DMS79 (cell line): ENCODE data around the gene ERICH4.
"Not testable (repeated sequence)": the region's sequence is repeated elsewhere in the genome, so short reads cannot be mapped to it uniquely, and the experiment has no call there.

Experiments used
- DNase-seq: peaks from one replicate; lab custom pipeline; 2025; lab: John Stamatoyannopoulos, UW

The ERICH4 gene

DNA sequence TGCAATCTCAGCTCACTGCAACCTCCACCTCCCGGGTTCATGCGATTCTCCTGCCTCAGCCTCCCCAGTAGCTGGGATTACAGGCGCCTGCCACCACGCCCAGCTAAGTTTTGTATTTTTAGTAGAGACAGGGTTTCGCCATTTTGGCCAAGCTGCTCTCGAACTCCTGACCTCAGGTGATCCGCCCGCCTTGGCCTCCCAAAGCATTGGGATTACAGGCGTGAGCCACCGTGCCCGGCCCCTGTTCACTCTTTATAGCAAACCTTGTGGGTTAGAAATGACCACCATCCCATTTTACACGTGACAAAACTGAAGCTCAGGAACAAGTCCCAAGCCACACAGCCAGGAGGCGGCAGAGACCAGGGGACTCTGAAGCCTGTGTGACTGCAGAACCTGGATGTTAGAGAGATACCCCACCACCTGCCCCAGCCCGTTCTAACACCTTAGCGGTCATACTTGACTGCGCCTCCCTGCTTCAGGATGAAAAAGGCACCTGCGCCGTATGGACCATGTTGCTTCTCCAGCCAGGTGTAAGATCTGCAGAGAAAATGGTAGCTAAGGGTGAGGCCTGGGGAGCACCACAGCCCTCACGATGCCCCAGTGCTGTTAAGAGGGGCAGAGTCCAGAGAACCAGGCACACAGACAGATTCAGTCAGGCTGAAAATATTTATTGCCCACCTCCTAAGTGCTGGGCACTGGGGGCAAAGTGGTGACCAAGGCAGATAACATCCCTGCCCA, 6.9 kb upstream of the ERICH4 start:
- no peak for DNase-seq

DNA sequence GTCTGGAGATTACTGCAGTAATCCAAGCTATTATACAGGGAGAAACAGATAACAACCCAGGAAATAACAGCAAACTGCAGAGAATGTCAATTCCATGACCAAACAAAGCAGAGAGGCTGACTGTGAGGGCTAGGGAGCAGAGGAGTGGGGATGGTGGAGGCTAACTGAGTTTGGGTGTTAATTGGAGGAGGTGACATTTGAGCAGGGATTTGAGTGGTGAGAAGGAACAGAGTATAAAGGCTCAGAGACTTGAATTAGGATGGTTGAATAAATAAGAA, 6.3 kb upstream of the ERICH4 start:
- DNase-seq: no peak

DNA sequence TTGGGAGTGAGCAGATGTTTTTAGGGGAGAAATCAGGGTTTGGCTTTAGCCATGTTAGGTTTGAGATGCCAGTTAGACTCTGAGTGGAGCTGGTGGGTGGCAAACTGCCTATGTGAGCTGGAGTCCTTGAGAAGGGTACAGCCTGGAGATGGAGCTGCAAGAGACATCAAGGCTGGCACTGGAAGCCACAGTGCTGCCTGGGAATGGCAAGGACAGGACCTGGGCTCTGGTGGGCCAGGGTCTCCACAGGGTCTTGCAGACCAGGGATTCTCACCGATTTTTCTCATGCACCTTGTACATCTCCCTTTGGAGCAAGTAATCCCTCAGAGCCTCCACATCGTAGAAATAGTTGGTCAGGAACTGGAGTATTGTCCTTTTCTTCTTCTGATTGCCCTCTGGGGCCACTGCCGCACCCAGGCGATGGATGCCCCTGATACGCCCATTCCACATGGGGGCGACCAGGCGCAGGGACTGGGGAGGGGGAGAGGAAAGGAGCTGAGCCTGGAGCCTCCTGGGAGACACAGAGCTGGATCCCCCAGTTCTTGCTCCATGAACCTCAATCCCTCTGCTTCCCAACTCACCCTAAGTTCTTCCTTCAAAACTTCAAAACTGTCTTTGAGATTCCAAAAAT, 4.9 kb upstream of the ERICH4 start:
- DNase-seq: no peak

DNA sequence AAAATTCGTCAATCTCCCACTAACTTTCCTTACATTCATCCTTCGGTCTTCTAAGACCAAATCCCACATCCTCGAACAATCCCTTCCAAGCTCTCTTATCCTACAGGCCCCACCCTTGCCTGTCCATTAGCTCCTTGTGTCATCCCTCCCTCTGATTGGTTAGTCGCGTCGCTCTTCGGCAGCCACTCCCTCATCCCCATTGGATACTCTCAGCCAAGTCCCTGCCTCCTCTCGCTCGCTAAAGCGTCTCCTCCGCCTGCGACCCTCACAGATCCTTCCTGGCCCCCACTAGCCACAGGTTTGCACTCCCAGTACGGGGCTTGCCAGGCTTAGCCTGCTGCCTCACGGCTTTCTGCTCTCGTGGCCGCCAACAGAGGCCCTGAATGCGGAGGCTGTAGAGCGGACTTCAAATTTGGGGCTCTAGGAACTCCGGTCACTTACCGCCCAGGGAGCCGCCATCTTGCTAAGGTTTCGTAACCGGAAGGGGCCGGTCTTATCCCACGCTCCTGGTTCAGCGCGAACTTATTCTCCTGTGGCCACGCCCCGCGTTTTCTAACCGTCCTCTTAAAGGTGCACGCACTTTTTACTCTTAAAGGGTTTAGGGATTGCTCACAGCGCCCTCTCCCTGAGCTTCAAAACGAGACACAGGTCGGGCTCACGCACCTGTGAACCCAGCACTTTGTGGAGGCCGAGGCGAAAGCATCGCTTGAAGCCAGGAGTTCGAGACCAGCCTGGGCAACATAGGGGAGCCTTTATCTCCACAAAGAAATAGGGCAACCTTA, 3.3 kb upstream of the ERICH4 start, which contains the start of gene DMAC2:
TSS of gene DMAC2 (minus strand) at position 472 of the 782 bp plus-strand sequence. CDS start at position 459, 13 bp downstream.
- DNase-seq: peak; percentile 97

DNA sequence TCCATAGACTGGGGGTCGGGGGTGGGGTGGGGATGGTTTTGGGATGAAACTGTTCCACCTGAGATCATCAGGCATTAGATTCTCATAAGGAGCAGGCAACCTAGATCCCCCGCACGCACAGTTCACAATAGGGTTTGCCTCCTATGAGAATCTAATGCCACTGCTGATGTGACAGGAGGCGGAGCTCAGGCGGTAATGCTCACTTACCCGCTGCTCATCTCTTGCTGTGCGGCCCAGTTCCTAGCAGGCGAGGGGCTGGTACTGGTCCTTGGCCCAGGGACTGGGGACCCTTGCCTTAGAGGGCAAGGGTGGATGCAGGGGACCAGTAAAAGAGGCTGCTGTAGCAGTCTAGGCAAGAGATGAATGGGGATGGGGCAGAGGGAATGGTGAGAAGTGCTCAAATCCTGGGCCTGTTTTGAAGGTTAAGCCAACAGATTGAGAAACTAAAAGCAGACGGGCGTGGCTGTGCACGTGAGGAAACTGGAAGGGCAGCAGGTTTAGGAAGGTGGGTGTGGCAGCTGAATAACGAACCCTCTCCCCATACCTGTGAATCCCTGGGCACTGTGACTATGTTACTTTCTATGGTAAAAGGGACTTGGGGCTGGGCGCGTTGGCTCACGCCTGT, 1.5 kb upstream of the ERICH4 start:
- no peak for DNase-seq

DNA sequence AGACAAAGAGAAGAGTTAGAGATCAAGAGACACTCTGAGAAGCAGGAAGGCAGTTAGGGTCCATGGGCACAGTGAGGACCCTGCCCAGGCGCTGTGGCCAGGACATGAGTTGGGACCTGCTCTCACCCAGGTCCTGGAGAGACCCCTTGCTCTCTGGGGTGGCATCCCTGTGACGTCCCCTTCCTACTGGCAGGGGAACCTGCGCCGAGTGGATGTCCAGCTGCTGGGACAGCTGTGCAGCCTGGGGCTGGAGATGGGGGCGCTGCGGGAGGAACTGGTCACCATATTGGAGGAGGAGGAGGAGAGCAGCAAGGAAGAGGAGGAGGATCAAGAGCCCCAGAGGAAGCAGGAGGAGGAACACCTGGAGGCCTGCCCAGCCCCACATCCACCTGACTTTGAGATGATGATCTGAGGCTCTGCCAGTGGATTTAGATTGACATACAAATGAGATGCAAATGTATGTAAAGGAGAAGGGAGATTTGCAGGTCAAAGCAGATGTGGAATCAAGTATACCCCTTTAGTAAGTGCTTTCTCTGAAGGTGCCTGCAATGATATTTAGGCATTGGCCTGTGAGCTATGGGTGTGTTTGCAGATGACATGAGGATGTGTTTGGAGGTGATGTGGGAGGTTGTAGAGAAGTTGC, 978 bp downstream of the ERICH4 start:
- no peak for DNase-seq

DNA sequence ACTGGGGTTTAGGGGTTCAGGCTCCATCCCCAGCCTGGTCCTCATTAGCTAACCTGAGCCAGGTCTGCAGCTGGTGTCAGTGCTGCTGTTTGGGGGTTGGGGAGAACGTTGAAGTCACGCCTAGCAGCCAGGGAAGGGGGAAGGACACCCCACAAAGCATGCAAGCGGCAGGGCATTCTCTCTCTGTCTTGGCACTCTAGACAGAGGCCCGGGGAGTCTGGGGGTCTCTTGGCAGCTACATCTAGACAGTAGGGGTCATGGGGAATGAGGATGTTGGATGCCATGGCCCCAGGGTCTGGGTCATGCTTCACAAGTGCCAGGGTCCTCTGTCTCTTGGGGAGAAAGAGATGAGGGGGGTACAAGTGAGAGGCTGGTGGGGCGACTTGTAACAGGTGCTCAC, 2.6 kb downstream of the ERICH4 start:
- no peak for DNase-seq

DNA sequence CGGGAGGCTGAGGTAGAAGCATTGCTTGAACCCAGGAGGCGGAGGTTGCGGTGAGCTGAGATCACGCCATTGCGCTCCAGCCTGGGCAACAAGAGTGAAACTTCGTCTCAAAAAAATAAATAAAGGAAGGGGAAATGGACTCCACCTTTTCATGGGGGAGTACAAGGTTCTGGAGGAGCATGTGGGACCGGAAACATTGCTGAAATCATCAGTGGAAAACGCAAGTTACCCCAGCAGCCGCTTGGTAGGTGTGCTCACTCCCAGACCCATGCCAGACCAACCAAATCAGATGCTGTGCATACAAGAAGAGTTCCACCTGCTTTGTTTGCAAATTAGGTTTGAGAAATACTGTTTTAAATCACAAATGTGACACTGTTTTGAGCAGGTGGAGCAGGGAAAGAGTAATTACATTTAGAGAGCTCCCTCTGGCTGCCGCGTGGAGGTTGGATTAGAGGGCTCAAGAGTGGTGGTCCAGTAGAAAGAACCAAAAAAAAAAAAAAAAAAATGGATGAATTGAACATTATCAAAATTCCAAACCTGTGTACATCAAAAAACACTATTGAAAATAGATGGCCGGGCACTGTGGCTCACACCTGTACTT, 4.9 kb downstream of the ERICH4 start:
- DNase-seq: no peak

DNA sequence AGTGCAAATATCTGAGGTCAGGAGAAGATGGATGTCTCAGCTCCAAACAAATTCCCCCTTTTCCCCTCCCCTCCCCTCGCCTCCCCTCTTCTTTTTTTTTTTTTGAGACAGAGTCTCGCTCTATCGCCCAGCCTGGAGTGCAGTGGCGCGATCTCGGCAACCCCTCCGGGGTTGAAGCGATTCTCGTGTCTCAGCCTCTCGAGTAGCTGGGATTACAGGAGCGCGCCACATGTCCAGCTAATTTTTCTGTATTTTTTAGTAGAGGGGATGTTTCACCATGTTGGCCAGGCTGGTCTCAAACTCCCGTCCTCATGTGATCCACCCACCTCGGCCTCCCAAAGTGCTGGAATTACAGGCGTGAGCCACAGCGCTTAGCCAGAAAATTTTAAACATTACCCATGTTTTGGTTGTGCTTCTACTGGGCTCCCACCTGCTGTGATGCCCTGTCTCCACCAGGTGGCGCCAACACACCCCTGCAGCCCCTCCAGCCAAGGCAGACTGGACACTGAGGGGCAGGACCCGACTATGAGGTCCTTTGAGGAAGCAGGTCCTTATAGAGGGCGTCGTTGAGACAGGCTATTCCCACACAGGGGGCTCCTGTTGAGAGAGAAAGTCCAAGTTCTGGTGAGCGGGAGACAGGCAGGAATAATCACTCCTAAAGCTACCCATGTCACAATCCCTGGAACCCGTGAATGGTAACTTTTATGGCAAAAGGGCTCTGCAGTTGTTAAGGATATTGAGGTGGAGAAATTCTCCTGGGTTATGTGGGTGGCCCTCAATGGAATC, 6.3 kb downstream of the ERICH4 start:
- peak; percentile 45 for DNase-seq

DNA sequence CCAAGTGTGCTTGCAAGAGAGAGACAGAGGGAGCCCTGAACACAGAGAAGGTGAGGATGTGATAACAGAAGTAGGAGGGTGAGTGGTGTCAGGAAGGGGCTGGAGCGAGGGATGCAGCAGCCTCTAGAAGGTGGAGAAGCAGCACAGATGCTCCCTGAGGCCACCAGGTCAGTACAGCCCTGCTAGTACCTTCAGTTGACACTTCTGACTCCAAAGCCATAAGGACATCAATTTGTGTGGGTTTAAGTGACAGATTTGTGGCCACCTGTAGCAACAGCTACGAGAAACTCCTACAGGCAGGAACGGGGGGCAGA, 6.9 kb downstream of the ERICH4 start:
- DNase-seq: no peak

DNA sequence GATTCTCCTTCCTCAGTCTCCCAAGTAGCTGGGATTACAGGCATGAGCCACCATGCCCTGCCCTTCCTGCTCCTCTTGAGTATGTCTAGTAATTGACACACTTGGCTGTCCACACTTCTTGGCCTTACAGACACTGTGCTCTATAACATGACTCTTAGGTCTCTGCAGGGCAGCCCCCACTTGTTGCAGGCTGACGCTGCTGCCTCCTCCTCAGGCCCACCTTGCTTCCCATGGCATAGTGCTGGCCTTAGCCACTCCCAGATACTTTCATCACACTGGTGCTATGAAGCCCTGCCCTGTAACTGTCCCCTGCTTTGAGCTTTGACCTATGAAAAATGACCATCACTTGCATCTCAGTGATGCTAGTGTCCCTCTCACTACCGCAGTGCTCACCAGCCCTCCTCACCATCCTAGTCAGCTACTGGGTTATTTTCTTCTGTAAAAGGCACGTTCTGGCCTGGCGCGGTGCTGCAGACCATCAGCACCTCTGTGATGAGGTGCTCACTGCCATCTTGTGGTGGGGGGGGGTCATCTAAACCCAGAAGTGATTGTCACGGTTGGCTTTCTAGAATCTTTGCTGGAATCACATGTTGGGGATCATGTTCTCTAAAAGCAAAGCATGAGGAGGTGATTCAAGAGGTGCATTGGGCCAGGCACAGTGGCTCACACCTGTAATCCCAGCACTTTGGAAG, 9.8 kb downstream of the ERICH4 start:
- no peak for DNase-seq

DNA sequence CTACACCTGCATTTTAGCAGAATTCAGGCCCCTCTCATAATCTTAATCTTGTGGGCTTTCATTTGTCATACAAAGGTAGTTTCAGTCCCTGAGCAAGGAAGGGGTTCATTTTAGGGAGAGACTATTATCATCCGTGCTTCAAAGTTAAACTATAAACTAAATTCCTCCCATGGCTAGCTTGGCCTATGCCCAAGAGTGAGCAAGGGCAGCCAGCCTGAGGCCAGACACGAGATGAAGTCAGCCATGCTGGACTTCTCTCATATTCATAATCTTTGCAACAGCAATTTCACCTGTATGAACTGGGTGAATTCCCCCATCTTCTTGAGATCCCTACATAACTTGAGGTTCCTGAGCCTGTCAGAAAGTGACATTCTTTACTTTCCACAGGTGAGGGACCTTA, 13.0 kb downstream of the ERICH4 start:
- no peak for DNase-seq

DNA sequence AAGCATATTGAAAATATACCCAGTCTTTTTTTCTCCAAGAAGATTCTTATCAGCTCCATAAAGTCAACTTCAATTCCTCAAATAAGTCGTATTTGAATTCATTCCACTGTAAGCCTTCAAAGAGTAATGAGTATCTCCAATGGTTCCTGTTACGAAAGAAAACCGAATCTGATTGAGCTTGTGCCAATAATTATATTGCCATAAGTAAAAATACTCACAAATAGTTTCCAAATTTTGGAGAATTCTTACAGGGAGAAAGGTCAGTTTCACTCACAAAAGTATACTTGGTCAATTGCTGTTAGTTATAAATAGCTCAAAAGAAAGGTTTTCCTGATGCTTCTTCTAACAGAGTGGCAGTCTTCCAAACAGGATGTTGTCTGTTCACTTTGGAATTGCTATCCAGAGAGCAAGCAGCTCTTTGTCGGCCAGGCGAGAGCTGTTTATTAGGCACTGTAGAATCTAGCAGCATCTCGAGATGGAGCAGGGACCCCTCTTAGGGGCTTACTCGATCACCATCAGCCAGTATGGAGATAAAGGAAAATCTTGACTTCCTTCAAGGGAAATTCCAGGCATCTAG, 13.5 kb downstream of the ERICH4 start:
- DNase-seq: no peak

DNA sequence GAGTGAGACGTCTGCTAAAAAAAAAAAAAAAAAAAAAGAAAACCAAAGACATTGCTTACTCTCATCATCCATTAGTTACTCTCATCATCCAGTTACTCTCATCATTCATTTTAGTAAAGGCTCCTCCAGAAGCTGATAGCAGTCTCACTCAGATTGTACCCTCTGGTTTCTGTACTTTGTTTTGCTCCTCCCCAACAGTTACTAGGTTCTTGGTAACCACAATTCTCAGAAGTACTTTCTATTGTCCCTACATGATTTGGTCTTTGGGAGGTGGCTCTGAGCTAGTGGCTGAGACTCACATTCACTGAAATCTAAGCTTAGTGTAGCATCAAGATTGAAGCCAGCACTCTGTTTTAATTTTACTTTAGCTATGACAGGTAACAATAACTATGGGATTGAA, 14.3 kb downstream of the ERICH4 start:
- no peak for DNase-seq

DNA sequence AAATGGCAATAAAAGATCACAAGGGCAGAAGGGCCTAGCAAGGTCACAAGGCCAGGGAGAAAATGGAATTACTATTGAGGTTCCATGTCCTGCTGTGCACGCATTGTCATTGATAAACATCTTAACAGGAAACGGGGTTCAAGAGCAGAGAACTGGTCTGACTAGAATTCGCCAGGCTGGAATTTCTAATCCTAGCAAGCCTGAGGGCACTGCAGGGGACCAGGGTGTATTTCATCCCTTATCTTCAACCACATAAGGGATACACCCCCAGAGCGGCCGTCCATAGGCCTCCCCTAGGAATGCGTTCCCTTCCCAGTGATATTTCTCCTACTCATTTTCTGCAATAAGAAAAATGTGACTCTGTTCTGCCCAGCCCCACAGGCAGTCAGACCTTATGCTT, 19.5 kb downstream of the ERICH4 start:
- DNase-seq: no peak

DNA sequence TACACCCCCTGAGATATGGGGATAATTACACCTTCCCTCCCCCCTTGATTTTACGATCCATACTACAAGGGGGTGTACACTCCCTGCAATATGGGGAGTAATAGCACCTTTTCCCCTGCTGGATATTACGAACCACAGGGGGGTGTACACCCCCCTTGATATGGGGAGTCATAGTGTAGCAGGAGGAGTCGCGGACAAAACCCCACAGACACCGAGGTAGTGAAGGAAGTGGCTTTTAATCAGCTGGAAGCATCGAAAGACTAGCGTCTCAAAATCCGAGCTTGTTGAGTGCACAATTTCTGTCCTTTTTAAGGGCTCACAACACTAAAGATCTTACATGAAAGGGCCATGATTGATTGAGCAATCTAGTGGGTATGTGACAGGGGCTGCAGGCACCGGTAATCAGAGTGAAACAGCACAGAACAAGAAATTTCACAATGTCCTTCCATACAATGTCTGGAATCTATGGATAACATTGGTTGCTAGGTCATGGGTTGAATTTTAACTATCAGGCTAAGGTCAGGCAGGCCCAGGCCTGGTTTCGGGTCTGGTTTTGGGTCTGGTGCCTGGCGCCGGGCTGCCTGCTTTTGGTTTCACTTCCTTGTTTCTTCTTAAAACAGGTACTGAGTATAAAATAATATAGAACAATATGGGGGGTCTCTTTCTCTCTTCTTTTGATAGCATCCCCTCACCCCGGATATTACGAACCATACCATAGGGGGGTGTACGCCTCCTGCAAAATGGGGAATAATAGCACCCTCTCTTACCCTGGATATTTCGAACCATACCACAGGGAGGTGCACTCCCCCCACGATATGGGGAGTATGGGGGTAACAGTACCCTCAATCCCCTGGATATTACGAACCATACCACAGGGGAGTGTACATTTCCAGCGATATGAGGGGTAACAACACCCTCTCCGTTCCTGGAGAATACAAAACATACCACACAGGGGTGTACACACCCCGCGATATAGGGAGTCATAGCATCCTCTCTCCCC, 20.6 kb downstream of the ERICH4 start:
- DNase-seq: not testable (repeated sequence)

DNA sequence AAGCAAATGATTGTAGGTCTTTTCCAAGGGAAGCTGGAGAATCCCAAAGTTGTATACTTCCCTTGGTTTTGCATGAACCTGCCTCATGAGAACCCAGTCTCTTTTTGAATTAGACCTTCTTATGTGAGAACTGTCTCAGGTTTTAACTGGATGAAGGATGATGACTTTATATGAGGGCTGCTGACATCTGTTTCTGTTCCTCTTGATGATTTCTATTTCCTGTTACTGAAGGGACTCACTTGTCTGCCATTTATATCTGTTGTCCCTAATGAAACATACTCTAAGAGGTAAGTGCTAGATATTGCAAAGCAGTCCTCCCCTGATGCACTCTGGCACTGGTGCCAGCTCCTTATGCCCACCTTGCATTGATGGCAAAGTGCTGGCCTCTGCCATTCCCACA, 33.6 kb downstream of the ERICH4 start:
- no peak for DNase-seq

DNA sequence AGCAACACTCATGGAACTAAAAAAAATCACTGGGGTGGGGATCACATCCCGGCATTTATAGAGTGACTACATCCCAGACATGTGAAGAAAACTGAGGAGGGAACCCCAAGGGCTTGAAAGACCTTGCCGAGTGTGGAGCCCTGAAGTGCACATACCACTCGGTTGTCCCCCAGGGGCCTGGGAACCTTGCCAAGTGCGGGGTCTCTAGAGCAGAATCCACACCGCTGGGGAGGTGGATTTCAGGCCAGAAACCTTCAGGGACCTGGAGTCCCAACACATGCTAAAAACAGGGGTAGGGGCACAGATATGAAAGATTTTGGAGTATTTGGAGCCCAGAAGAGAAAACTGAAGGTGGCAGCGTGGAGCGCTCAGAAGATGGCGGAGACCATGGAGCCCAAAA, 35.2 kb downstream of the ERICH4 start:
- no peak for DNase-seq
